Measurements from ENCODE around the gene SRP72. TPM values are rescaled to one million over a fixed set of nuclear protein-coding genes. Genes with fewer than 3 reads are reported as not detected.

The SRP72 gene
- 57.7 and 76.0 TPM in 2 replicates for total RNA-seq

GRCh38 chr4:56467284-56468096 lies at the start of gene SRP72:
TSS of gene SRP72 (plus strand) at chr4:56467617. CDS start at chr4:56467636, 19 bp downstream.

GRCh38 chr4:56435140-56435926 lies 32.1 kb upstream of the SRP72 start, which contains the start of gene PPAT:
TSS of gene PPAT (minus strand) at chr4:56435615. CDS start at chr4:56435477, 138 bp downstream.

GRCh38 chr4:56505269-56506130 lies 38.1 kb downstream of the SRP72 start, which contains the start of gene ARL9:
TSS of gene ARL9 (plus strand) at chr4:56505791. CDS start at chr4:56505863, 72 bp downstream.

Other genes with a start within 250 kb of the SRP72 start
- 7.1 and 9.2 TPM in 2 replicates for gene AASDH, start 80.1 kb upstream of the SRP72 start, total RNA-seq
- gene PPAT, start 32.0 kb upstream of the SRP72 start, total RNA-seq = 14.1 and 17.0 TPM in 2 replicates
- 90.9 and 100 TPM in 2 replicates for gene PAICS, start 31.4 kb upstream of the SRP72 start, total RNA-seq
- gene ARL9, start 38.2 kb downstream of the SRP72 start, total RNA-seq = 0.07 and 0.23 TPM in 2 replicates
- gene HOPX, start 213.7 kb downstream of the SRP72 start, total RNA-seq = 78.5 and 115 TPM in 2 replicates